Neutrophil (primary cell): ENCODE results near the gene PLCL1.
"Not testable (repeated sequence)": the region's sequence is repeated elsewhere in the genome, so short reads cannot be mapped to it uniquely, and the experiment has no call there.

Experiments
- H3K27ac ChIP-seq: fragments of 200-600 bp; sonication (generic); 2 replicates; pipeline ENCODE4 v1.5.1; 2016; ENCODE audit warnings: mild to moderate bottlenecking, moderate library complexity
- H3K27me3 ChIP-seq: fragments of 200-600 bp; sonication (generic); 2 replicates; pipeline ENCODE4 v1.6.0; 2016; ENCODE audit warnings: mild to moderate bottlenecking
- H3K36me3 ChIP-seq: fragments of 200-600 bp; sonication (generic); 2 replicates; pipeline ENCODE4 v1.5.1; 2017
- H3K4me1 ChIP-seq, 2 experiments: fragments of 200-600 bp in 1 of 2; sonication (generic) in 1 of 2; 1 replicate in 1 of 2; 2 replicates in 1 of 2; pipeline versions ENCODE4 v1.5.1 to v1.6.1; 2013 to 2016; ENCODE audit warnings: low read depth in 1 of 2, low read length in 1 of 2, mild to moderate bottlenecking in 1 of 2, moderate library complexity in 1 of 2; ENCODE audit not compliant: control insufficient read depth in 1 of 2, insufficient read depth in 1 of 2
- H3K4me3 ChIP-seq, 2 experiments: fragments of 200-600 bp in 1 of 2; sonication (generic) in 1 of 2; 1 replicate in 1 of 2; 2 replicates in 1 of 2; pipeline ENCODE4 v1.5.1; 2013 to 2016; ENCODE audit warnings: low read depth in 1 of 2, low read length in 1 of 2, mild to moderate bottlenecking in 1 of 2, moderate library complexity in 1 of 2
- H3K9me3 ChIP-seq: fragments of 200-600 bp; sonication (generic); 2 replicates; pipeline ENCODE4 v1.5.1; 2016
- CTCF ChIP-seq: fragments of 200-600 bp; sonication (generic); IDR thresholded peaks from 2 replicates; pipeline ENCODE4 v1.5.1; 2016; ENCODE audit warnings: antibody characterized with exemption

The PLCL1 gene

GRCh38 chr2:198017068-198017467, 212.7 kb downstream of the PLCL1 start:
- Histone ChIP-seq H3K4me3 (no peak overlapping the region), H3K27ac (no peak overlapping the region), H3K4me1 (no peaks in the 10 kb centered on the region), H3K27me3 (no peaks in the 10 kb centered on the region), H3K36me3 (no peaks in the 10 kb centered on the region), H3K9me3 (peaks cover 2% of the 10 kb centered on the region)
- TF ChIP-seq CTCF = no peak

- H3K4me3 ChIP-seq = no peak overlapping the region
- no peaks in the 10 kb centered on the region for H3K9me3 ChIP-seq
- H3K27me3 ChIP-seq = no peaks in the 10 kb centered on the region
- H3K4me1 ChIP-seq = no peaks in the 10 kb centered on the region
- H3K36me3 ChIP-seq = no peaks in the 10 kb centered on the region
- TF ChIP-seq CTCF = no peak
- no peak overlapping the region for H3K27ac ChIP-seq
Measured at GRCh38 chr2:198028955-198029354, 224.6 kb downstream of the PLCL1 start.

GRCh38 chr2:198029576-198029975, 225.2 kb downstream of the PLCL1 start:
- H3K4me1 ChIP-seq, H3K36me3 ChIP-seq, H3K27me3 ChIP-seq, H3K4me3 ChIP-seq, H3K27ac ChIP-seq, H3K9me3 ChIP-seq: not testable (repeated sequence)

- Histone ChIP-seq H3K36me3 (no peaks in the 10 kb centered on the region), H3K4me3 (no peak overlapping the region), H3K9me3 (no peaks in the 10 kb centered on the region), H3K27me3 (no peaks in the 10 kb centered on the region), H3K27ac (no peak overlapping the region), H3K4me1 (no peaks in the 10 kb centered on the region)
- TF ChIP-seq CTCF = no peak
Measured at GRCh38 chr2:198033626-198034025, 229.2 kb downstream of the PLCL1 start.

GRCh38 chr2:198036029-198036879, 231.9 kb downstream of the PLCL1 start:
- no peaks in the 10 kb centered on the region for H3K27me3 ChIP-seq
- H3K4me3 ChIP-seq = no peak overlapping the region
- no peak for TF ChIP-seq CTCF
- no peaks in the 10 kb centered on the region for H3K4me1 ChIP-seq
- no peaks in the 10 kb centered on the region for H3K36me3 ChIP-seq
- H3K9me3 ChIP-seq = no peaks in the 10 kb centered on the region
- no peak overlapping the region for H3K27ac ChIP-seq

- Histone ChIP-seq H3K27ac (no peak overlapping the region), H3K27me3 (no peaks in the 10 kb centered on the region), H3K9me3 (no peaks in the 10 kb centered on the region), H3K4me3 (no peak overlapping the region), H3K4me1 (no peaks in the 10 kb centered on the region), H3K36me3 (no peaks in the 10 kb centered on the region)
- TF ChIP-seq CTCF = no peak
Measured at GRCh38 chr2:198040835-198041234, 236.4 kb downstream of the PLCL1 start.
